CD4-positive, alpha-beta T cell treated with Interleukin-4 for 4 hours (primary cell): ENCODE data around the gene WASF2.
"Not testable (repeated sequence)": the region's sequence is repeated elsewhere in the genome, so short reads cannot be mapped to it uniquely, and the experiment has no call there.

Experiments used
- DNase-seq: peaks from one replicate; pipeline ENCODE4 v3.0.0-alpha.2; 2020

The WASF2 gene

GRCh38 chr1:27489973-27490741, at the start of gene WASF2:
WASF2 (minus strand) TSS chr1:27490167; CDS start chr1:27428890, 61,277 bp downstream.
- peak; percentile 98 for DNase-seq

GRCh38 chr1:27538793-27539192, 48.8 kb upstream of the WASF2 start:
- DNase-seq: no peak

DNA sequence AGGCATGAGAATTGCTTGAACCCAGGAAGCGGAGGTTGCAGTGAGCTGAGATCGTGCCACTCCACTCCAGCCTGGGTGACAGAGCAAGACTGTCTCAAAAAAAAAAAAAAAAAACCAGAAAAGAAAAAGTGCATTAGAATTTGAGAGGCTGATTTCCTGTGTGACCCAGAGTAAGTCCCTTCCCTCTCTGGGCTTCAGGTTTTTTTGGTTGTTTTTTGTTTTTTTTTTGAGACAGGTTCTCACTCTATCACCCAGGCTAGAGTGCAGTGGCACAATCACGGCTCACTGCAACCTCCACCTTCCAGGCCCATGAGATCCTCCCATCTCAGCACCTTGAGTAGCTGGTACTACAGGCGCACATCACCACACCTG, 48.3 kb upstream of the WASF2 start:
- not testable (repeated sequence) for DNase-seq

GRCh38 chr1:27536767-27537166, 46.8 kb upstream of the WASF2 start:
- no peak for DNase-seq

DNA sequence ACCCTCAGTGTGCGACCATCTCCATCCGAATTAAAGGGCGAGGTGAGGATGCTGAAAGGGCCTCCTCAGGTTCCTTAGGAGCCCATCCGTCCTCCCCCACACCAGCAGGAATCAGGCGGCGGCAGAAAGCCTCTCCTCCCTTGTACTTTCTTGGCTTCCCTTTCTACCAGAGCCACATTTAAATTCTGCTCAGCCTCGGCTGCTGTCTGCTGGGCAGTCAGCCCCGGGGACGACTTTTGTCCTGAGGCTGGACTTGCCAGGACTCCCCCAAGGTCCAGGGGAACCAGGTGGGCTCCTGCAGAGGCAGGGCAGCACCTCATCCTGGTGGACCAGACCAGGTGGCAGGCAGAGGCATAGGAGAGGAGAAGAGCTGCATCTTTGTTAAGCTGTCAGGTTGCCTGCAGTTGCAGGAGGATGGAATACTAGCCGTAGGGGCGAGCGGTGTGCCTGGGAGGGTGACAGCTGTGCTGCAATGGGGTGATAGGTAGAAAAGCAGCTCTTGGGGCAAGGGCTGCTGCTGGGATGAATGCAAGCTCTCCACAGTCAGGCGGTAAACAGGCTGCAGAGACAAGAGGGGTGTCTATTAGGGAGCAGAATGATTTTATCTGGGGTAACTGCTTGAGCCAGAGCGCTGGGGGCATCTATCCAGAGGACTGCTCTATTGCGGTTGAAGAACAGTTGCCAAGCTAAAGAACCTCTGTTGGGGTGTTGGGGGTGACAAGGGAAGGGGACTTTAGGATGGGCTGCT, 46.2 kb upstream of the WASF2 start:
- DNase-seq: no peak

- no peak for DNase-seq
Observed at GRCh38 chr1:27535386-27535785, 45.4 kb upstream of the WASF2 start.

- no peak for DNase-seq
Observed at GRCh38 chr1:27531959-27532685, 42.2 kb upstream of the WASF2 start.

DNA sequence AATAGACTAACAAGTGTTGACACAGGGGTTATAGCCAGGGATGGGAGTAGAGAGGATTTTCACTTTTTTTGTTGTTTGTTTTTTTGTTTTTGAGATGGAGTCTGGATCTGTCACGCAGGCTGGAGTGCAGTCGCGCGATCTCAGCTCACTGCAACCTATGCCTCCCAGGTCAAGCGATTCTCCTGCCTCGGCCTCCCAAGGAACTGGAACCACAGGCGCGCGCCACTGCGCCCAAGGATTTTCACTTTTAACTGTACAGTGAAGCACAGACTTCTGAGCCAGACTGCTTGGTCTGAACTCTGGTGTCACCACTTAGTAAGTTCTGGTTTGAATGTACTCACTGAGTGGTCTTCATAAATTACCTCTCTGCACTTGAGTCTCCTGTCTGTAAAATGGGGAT, 40.2 kb upstream of the WASF2 start:
- DNase-seq: no peak

- no peak for DNase-seq
Observed at GRCh38 chr1:27529704-27530018, 39.7 kb upstream of the WASF2 start.

DNA sequence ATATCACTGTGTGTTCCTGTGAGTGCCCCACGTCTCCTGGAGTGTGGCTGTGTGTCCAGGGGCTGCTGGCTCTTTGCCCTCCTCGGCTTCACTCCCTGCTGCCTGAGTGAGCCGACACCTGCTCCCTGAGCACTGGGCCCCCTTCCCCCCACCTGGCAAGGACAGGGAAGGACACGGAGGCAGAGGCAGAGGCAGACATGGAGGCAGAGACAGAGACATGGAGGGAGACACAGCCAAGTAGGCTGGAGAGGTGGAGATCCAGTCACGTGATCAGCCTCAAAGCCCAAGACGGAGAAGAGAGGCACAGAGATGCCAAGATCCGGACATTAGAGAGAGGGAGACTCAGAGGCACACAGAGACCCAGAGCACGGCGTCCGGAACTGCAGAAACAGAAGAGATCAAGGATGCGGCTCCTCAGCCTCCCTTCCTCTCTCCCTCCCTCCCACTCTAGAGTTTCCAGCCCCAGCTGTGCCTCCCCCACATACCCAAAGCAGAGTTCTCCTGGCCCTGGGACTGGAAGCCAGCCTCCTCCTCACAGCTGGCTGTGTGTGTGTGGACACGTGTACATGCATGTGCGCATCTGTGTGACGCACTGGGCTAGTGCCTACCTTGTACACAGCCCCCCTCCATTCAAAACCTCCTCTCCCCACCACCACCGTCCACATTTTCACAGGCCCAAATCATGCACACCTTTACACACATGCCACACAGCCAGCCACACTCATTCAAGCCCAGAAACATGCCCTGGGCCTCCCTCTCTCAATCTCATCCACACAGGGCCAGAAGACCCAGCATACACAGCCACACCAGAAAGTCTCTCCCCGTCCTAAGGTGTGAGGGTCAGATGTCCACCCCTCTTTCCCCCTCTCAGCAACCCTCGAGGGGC, 39.1 kb upstream of the WASF2 start:
- DNase-seq: no peak

DNA sequence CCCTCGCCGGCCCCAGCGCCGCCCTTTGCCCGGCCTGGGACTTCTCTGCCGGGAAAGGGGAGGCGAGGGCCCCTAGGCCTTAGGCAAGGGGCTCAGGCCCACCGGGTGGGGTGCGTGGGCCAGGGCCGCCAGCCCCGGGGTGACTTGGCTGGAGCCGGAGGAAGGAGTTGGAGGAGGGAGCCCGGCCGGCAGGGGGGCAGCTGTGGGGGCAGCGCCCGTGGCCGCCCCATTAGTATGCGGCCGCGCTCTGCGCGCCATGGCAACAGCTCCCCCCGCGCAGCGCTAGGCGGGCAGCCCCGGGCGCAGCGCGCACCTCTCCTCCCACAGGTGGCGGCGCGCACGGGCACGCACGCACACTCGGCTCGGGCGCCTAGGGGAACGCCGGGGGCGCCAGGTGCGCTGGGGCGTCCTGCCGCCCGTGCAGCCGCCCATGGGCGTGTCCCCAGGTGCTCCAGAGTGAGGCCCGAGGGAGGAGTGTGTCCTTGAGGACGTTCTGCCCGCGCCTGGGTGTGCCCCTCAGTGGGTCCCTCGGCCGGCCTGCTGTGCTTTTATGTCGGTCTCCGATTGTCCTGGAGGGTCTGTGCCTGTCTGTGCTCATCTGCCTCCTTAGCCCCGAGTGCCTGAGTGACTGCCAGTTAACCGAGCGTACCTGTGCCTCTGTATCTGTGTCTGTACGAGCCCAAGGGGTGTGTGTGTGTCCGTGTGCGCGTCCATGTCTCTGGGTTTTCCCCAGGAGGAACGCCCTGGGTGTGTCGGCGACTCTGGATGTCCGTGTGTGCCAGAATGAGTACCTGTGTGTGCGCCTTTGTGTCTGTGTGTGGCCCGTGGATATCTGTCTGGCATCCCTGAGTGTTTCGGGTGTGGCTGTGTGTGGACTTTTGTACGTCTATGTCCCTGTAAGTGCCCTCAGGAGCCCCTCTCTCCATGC, 38.2 kb upstream of the WASF2 start:
- DNase-seq: peak; percentile 32

DNA sequence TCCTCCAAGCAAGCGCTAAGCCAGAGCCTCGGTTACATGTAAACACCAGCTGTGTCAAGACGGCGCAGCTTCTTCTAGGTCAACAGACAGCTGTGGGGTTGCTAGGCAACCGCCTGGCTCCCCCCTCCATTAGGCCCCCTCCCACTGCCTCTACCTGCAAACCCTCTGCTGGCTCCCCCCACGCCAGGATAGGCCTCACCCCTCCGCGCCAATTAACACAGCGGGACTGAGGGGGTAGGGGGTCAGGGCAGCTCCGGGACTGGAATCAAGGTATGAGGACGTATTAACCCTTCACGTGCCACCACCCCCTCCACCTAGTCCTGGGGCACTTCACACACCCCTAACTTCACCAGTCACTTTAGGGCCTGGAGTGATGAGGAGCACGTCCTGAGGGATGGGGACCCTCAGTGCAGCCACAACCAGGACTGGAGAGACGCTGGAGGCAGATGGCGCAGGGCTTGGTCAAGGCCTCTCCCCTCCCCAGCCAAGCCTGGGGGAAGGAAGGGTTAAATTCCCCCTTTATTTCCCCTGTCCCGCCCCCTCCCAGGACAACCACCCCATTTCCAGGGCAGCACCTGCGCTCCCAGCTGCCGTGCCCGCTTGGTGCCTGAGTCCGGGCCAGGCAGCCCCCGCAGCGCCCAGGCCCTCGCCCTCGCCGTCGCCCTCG, 37.4 kb upstream of the WASF2 start:
- DNase-seq: peak; percentile 63

GRCh38 chr1:27526569-27527222, 36.7 kb upstream of the WASF2 start:
- no peak for DNase-seq

GRCh38 chr1:27525296-27526272, 35.6 kb upstream of the WASF2 start:
- DNase-seq: peak; percentile 37

- DNase-seq: no peak
Observed at GRCh38 chr1:27523337-27524020, 33.5 kb upstream of the WASF2 start.

- DNase-seq: peak; percentile 80
Observed at GRCh38 chr1:27522432-27523336, 32.7 kb upstream of the WASF2 start.

GRCh38 chr1:27521861-27522431, 32.0 kb upstream of the WASF2 start:
- DNase-seq: no peak
